ENCODE measurements around the gene CFAP97D2.
"Not testable (repeated sequence)": the region's sequence is repeated elsewhere in the genome, so short reads cannot be mapped to it uniquely, and the experiment has no call there.

The CFAP97D2 gene

DNA sequence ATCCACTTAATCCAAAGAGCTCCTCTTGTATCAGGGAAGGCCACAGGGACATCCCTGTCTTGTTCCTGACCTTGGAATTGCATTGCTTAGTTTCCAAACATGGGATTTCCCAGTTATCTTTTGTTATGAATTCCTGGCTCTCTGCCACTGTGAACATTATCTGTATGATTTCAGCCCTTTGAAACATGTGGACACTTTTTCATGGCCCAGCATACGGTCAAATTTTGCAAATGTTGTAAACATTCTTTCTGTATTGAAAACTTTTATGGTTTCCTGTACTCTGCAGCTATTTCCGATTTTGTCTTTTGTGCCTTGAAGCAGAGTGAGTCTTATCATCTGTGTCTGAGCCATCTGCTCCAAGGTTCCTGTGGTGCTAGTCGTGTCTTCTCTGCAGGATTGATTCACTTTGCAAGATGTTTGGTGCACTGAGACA is 4.5 kb upstream of the CFAP97D2 start:
- no peak overlapping the region for H3K4me3 ChIP-seq (ENCODE audit: low read depth, low read length)
- no peak for TF ChIP-seq CTCF (IDR thresholded peaks at IDR 0.05; ENCODE audit: low read depth, low read length)

DNA sequence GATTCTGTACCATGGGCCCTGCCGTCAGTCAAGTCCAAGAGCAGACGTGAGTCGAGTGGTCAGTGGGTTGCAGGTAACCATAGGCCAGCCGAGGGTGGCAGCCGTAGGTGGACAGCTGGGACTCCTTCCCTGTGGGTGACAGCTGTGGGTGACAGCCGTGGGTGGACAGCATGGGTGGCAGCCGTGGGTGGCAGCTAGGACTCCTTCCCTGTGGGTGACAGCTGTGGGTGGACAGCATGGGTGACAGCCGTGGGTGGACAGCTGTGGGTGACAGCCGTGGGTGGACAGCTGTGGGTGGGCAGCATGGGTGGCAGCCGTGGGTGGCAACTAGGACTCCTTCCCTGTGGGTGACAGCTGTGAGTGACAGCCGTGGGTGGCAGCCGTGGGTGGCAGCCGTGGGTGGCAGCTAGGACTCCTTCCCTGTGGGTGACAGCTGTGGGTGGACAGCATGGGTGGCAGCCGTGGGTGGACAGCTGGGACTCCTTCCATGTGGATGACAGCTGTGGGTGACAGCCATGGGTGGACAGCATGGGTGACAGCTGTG is 2.6 kb upstream of the CFAP97D2 start:
- not testable (repeated sequence) for H3K4me3 ChIP-seq (ENCODE audit: low read depth, low read length)

DNA sequence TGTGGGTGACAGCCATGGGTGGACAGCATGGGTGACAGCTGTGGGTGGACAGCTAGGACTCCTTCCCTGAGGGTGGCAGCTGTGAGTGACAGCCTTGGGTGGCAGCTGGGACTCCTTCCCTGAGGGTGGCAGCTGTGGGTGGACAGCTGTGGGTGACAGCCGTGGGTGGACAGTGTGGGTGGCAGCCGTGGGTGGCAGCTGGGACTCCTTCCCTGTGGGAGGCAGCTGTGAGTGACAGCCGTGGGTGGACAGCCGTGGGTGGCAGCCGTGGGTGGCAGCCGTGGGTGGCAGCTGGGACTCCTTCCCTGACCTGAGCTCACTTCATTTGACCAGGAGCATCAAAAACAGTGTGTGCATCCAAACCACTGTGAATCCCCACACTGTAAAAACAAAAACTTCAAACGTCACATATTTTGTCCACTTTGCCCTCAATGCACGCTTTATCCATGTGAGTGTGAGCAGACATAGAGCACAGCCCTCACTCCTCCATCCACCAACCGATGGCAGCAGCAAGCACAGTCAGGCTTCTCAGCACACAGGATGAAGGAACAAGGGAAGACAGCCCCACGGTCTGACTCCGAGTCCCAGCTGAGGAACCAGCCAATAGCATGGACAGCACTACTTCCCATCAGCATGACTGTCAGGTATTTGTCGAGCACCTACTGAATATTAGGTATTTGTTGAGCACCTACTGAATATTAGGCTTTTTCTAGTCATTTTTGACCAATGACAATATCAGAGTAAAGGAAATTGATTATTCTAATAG is 1.6 kb upstream of the CFAP97D2 start:
- no peak overlapping the region for H3K4me3 ChIP-seq (ENCODE audit: low read depth, low read length)
- no peak for TF ChIP-seq CTCF (IDR thresholded peaks at IDR 0.05; ENCODE audit: low read depth, low read length)

- TF ChIP-seq CTCF (IDR thresholded peaks at IDR 0.05; ENCODE audit: low read depth, low read length): no peak
- no peak overlapping the region for H3K4me3 ChIP-seq (ENCODE audit: low read depth, low read length)
Observed at GRCh38 chr13:114185182-114185971, 6.3 kb downstream of the CFAP97D2 start.

- no peak overlapping the region for H3K4me3 ChIP-seq (ENCODE audit: low read depth, low read length)
- no peak for TF ChIP-seq CTCF (IDR thresholded peaks at IDR 0.05; ENCODE audit: low read depth, low read length)
Observed at GRCh38 chr13:114194853-114195252, 15.8 kb downstream of the CFAP97D2 start.

DNA sequence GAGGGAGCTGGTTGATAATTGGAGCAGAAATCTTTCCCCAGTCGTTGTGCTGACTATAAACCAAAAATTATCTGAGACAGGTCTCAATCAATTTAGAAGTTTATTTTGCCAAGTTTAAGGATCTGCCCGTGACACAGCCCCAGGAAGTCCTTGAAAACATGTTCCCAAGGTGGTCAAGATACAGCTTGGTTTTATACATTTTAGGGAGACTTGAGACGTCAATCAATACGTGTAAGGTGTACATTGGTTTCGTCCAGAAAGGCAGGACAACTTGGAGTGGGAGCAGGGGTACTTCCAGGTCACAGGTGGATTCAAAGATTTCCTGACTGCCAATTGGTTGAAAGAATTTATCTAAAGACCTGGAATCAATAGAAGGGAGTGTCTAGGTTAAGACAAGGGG is 17.6 kb downstream of the CFAP97D2 start:
- no peak for TF ChIP-seq CTCF (IDR thresholded peaks at IDR 0.05; ENCODE audit: low read depth, low read length)
- H3K4me3 ChIP-seq (ENCODE audit: low read depth, low read length): no peak overlapping the region

DNA sequence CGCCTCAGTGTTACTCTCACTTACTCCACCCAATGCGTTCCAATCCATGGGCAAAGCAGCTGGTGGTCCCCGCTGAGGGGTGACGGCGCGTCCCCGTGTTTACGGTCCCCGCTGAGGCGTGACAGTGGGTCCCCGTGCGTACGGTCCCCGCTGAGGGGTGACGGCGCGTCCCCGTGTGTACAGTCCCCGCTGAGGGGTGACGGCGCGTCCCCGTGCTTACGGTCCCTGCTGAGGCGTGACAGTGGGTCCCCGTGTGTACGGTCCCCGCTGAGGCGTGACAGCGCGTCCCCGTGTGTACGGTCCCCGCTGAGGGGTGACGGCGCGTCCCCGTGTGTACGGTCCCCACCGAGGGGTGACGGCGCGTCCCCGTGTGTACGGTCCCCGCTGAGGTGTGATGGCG is 19.5 kb downstream of the CFAP97D2 start:
- TF ChIP-seq CTCF (IDR thresholded peaks at IDR 0.05; ENCODE audit: low read depth, low read length): no peak
- no peak overlapping the region for H3K4me3 ChIP-seq (ENCODE audit: low read depth, low read length)

GRCh38 chr13:114199526-114199925 is 20.5 kb downstream of the CFAP97D2 start:
- H3K4me3 ChIP-seq (ENCODE audit: low read depth, low read length): not testable (repeated sequence)

Measured in WI38 (cell line).